ENCODE data around the gene IL13RA1. TPM values are rescaled to one million over a fixed set of nuclear protein-coding genes. Genes with fewer than 3 reads are reported as not detected.

IL13RA1 gene
- total RNA-seq, 1 experiment from 2014 or later, result 14.4 TPM

DNA sequence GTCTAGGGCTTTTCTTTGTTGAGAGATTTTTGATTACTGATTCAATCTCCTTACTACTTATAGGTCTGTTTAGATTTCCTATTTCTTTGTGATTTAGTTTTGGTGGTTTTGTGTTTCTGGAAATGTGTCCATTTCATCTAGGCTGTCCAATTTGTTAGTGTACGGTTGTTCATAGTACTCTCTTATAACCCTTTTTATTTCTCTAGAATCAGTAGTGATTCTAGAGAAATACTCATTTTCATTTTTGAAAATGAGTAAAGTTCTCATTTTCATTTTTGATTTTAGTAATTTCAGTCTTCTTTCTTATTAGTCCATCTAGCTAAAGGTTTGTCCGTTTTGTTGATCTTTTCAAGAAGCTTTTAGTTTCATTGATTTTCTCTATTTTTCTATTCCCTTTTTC is 7.5 kb downstream of the IL13RA1 start:
- Histone ChIP-seq H3K4me1 (ENCODE audit: insufficient read depth, low read length) (peaks cover 3% of the 10 kb centered on the region; the same call in 1 of the 2 replicates), H3K23ac (ENCODE audit: insufficient read length, low read depth, low read length) (no peak overlapping the region), H3K4me2 (ENCODE audit: insufficient read depth, insufficient read length, low read length) (no peak overlapping the region), H2BK5ac (ENCODE audit: insufficient read length, low read length) (no peak overlapping the region), H3K4ac (ENCODE audit: low read depth, low read length) (no peak overlapping the region), H2BK15ac (ENCODE audit: low read depth, low read length) (no peak overlapping the region), H2BK20ac (ENCODE audit: low read depth, low read length, poor library complexity, severe bottlenecking) (no peak overlapping the region), H3K27me3 (ENCODE audit: insufficient read depth, low read length) (no peaks in the 10 kb centered on the region), H4K5ac (ENCODE audit: insufficient read length, low read depth, low read length) (no peak overlapping the region), H2BK12ac (ENCODE audit: insufficient read length, low read depth, low read length) (no peak overlapping the region), H4K20me1 (ENCODE audit: control insufficient read depth, insufficient read depth, insufficient read length) (no peaks in the 10 kb centered on the region), H3K9ac (ENCODE audit: extremely low read depth, insufficient read length, low read length) (no peak overlapping the region), H2BK120ac (ENCODE audit: low read depth, low read length, poor library complexity, severe bottlenecking) (no peak overlapping the region), H3K9me3 (ENCODE audit: control insufficient read depth, low read depth, low read length) (peaks cover 12% of the 10 kb centered on the region), H3T11ph (ENCODE audit: low read length) (no peak overlapping the region), H3K23me2 (ENCODE audit: insufficient read length, low read depth, low read length, poor library complexity, severe bottlenecking) (no peaks in the 10 kb centered on the region), H4K8ac (replicated peaks; ENCODE audit: insufficient read length, low read depth, low read length) (no peak overlapping the region), H3K79me2 (ENCODE audit: insufficient read depth, low read length) (no peaks in the 10 kb centered on the region), H3K79me1 (ENCODE audit: insufficient read depth, low read depth, low read length, poor library complexity, severe bottlenecking) (no peaks in the 10 kb centered on the region), H3K56ac (ENCODE audit: insufficient read length, low read depth, low read length) (no peak overlapping the region), H3K27ac (ENCODE audit: insufficient read length, low read depth, low read length) (no peak overlapping the region), H2AFZ (ENCODE audit: low read length) (no peak overlapping the region), H3K14ac (ENCODE audit: insufficient read depth, low read length) (no peak overlapping the region), H2AK5ac (ENCODE audit: insufficient read length, low read length) (no peak overlapping the region), H4K91ac (ENCODE audit: insufficient read length, low read depth, low read length) (no peak overlapping the region), H3K18ac (ENCODE audit: insufficient read length, low read depth, low read length) (no peak overlapping the region)
- Mint-ChIP-seq H3K4me3 (no peak overlapping the region), H3K4me1 (peaks cover 9 to 11% of the 10 kb centered on the region in 2 experiments), H3K36me3 (ENCODE audit: insufficient read depth in 1 of 3, low read depth in 3 of 3) (peaks cover 5 to 13% (median 6%) of the 10 kb centered on the region in 3 experiments; a peak in 6 of 7 replicates), H3K9me3 (peaks cover 34 to 82% of the 10 kb centered on the region in 2 experiments), H3K27me3 (ENCODE audit: low read depth) (no peaks in the 10 kb centered on the region), H3K27ac (no peak overlapping the region)
- no peak for DNase-seq
- no peak for TF ChIP-seq CTCF (conservative IDR thresholded peaks at IDR 0.05)
- WGBS (ENCODE audit: extremely low coverage, insufficient read length, low lambda C conversion rate), result no CpG with 5 or more reads among the region's 2 CpGs

All from H9 (cell line).